WTC11 (cell line): ENCODE data around the gene RPEL1. TPM values are rescaled to one million over a fixed set of nuclear protein-coding genes. Genes with fewer than 3 reads are reported as not detected.

Source experiments
- ATAC-seq: fragments of 200-7000 bp; cut with Tn5 transposase; 2 replicates; pipeline ENCODE4 v1.10.0; 2021; ENCODE audit warnings: mild to moderate bottlenecking, moderate library complexity
- CTCF ChIA-PET: fragments of 300-600 bp; sonication (Branson Sonifier 250); formaldehyde crosslinking; loops from one replicate; lab custom pipeline; 2021; ENCODE audit warnings: antibody characterized with exemption; lab: Charles Lee
- POLR2A ChIA-PET: fragments of 350-600 bp; sonication (Branson Sonifier 250); formaldehyde crosslinking; loops from one replicate; lab custom pipeline; 2021; ENCODE audit warnings: antibody characterized with exemption; lab: Charles Lee
- DNase-seq: peaks from one replicate; pipeline ENCODE4 v3.0.0; 2021; ENCODE audit warnings: low spot score
- H3K27ac Mint-ChIP-seq: 2 replicates; pipeline ENCODE4 v1.8.0; 2021; ENCODE audit warnings: mixed read lengths
- H3K27me3 Mint-ChIP-seq: 2 replicates; pipeline ENCODE4 v1.8.0; 2021; ENCODE audit warnings: low read depth, mild to moderate bottlenecking, moderate library complexity, mixed read lengths
- H3K36me3 Mint-ChIP-seq: 2 replicates; pipeline ENCODE4 v1.8.0; 2021; ENCODE audit warnings: mixed read lengths
- H3K4me1 Mint-ChIP-seq: 2 replicates; pipeline ENCODE4 v1.8.0; 2022; ENCODE audit warnings: mixed read lengths
- H3K4me3 Mint-ChIP-seq: 2 replicates; pipeline ENCODE4 v1.8.0; 2021; ENCODE audit warnings: mild to moderate bottlenecking, moderate library complexity, mixed read lengths
- H3K9me3 Mint-ChIP-seq: 2 replicates; pipeline ENCODE4 v1.8.0; 2021; ENCODE audit warnings: mixed read lengths
- ATF3 ChIP-seq: sonication (generic); formaldehyde crosslinking; conservative IDR thresholded peaks from 2 replicates; pipeline ENCODE4 v1.8.1; 2022; ENCODE audit warnings: mild to moderate bottlenecking, missing genetic modification reagents
- ATF6 ChIP-seq: sonication (generic); formaldehyde crosslinking; IDR thresholded peaks from 2 replicates; pipeline ENCODE4 v1.8.1; 2023; ENCODE audit warnings: mild to moderate bottlenecking, missing genetic modification reagents
- CBFB ChIP-seq: sonication (generic); formaldehyde crosslinking; IDR thresholded peaks from 2 replicates; pipeline ENCODE4 v1.8.1; 2022; ENCODE audit warnings: mild to moderate bottlenecking, low read depth, missing genetic modification reagents
- CTCF ChIP-seq: fragments of 200-600 bp; IDR thresholded peaks from 2 replicates; pipeline ENCODE4 v1.8.0; 2022; ENCODE audit warnings: antibody characterized with exemption
- FOXP4 ChIP-seq: sonication (generic); formaldehyde crosslinking; IDR thresholded peaks from 2 replicates; pipeline ENCODE4 v1.8.0; 2022; ENCODE audit warnings: mild to moderate bottlenecking, missing genetic modification reagents
- GABPB1 ChIP-seq: sonication (generic); formaldehyde crosslinking; IDR thresholded peaks from 2 replicates; pipeline ENCODE4 v1.8.1; 2023; ENCODE audit warnings: mild to moderate bottlenecking, missing genetic modification reagents
- MAX ChIP-seq: sonication (generic); formaldehyde crosslinking; IDR thresholded peaks from 2 replicates; pipeline ENCODE4 v1.8.0; 2022; ENCODE audit warnings: mild to moderate bottlenecking, missing genetic modification reagents
- NFATC4 ChIP-seq: fragments of 250-450 bp; sonication (Bioruptor Pico); IDR thresholded peaks from 2 replicates; pipeline ENCODE4 v1.9.0; 2021; ENCODE audit warnings: mild to moderate bottlenecking
- NR3C1 ChIP-seq: sonication (generic); formaldehyde crosslinking; conservative IDR thresholded peaks from 2 replicates; pipeline ENCODE4 v1.8.1; 2023; ENCODE audit warnings: low read depth, mild to moderate bottlenecking, missing genetic modification reagents
- OVOL2 ChIP-seq: fragments of 250-450 bp; sonication (Bioruptor Pico); IDR thresholded peaks from 2 replicates; pipeline ENCODE4 v1.9.0; 2021; ENCODE audit warnings: mild to moderate bottlenecking, borderline replicate concordance
- SOX15 ChIP-seq: fragments of 250-450 bp; sonication (Bioruptor Pico); IDR thresholded peaks from 2 replicates; pipeline ENCODE4 v1.9.0; 2021; ENCODE audit warnings: mild to moderate bottlenecking
- SP1 ChIP-seq: sonication (generic); formaldehyde crosslinking; conservative IDR thresholded peaks from 2 replicates; pipeline ENCODE4 v1.8.1; 2022; ENCODE audit warnings: missing genetic modification reagents
- TP53 ChIP-seq: sonication (generic); formaldehyde crosslinking; IDR thresholded peaks from 2 replicates; pipeline ENCODE4 v1.8.1; 2023; ENCODE audit warnings: mild to moderate bottlenecking, missing genetic modification reagents
- USF2 ChIP-seq: sonication (generic); formaldehyde crosslinking; IDR thresholded peaks from 2 replicates; pipeline ENCODE4 v1.8.1; 2023; ENCODE audit warnings: mild to moderate bottlenecking, missing genetic modification reagents, moderate library complexity
- ZNF121 ChIP-seq: sonication (generic); formaldehyde crosslinking; IDR thresholded peaks from 2 replicates; pipeline ENCODE4 v1.8.0; 2023; ENCODE audit warnings: missing genetic modification reagents
- total RNA-seq: library from RNA; stranded (reverse); gene quantifications from 3 replicates; pipeline ENCODE4 v1.2.3, GENCODE V29; 2021

RPEL1 gene
- total RNA-seq, 1 experiment from 2014 or later, result 0.09 TPM

- peaks cover 33% of the 10 kb centered on the region for H3K4me1 Mint-ChIP-seq
- H3K4me3 Mint-ChIP-seq, result no peak overlapping the region
- no peaks in the 10 kb centered on the region for H3K27me3 Mint-ChIP-seq
- ATAC-seq (peak; percentile 95), DNase-seq (peak; percentile 52)
- peaks cover 4% of the 10 kb centered on the region for H3K9me3 Mint-ChIP-seq
- no peak for TF ChIP-seq OVOL2 (CRISPR knock-in tag)
- no peak for TF ChIP-seq TP53
- TF ChIP-seq ZNF121 (CRISPR knock-in tag), result no peak
- no peak for TF ChIP-seq CBFB (CRISPR knock-in tag)
- no peak for TF ChIP-seq ATF6
- no peak for TF ChIP-seq ATF3 (CRISPR knock-in tag)
- no peak for TF ChIP-seq SOX15
- TF ChIP-seq NR3C1, result no peak
- peak; percentile 19; the same call in 1 of the 2 replicates for TF ChIP-seq MAX (CRISPR knock-in tag)
- ChIA-PET POLR2A (interaction anchor here (0.9 kb wide), 1 partner anchor 46 kb away, joined by 11 read pairs; the partner anchor contains the start of gene NT5C2), CTCF (interaction anchor here (0.5 to 2.5 kb wide), 35 partner anchors 9 to 1994 kb away, joined by 3 to 21 read pairs (median 4); partner anchors contain the start of genes CNNM2, INA and NT5C2)
- no peaks in the 10 kb centered on the region for H3K36me3 Mint-ChIP-seq
- peak overlapping the region; percentile 87 for H3K27ac Mint-ChIP-seq
These were observed 7.0 kb upstream of the RPEL1 start for GRCh38 chr10:103238506-103239252.

- DNase-seq (no peak), ATAC-seq (peak; percentile 26)
- Mint-ChIP-seq H3K4me1 (peaks cover 28% of the 10 kb centered on the region), H3K9me3 (no peaks in the 10 kb centered on the region), H3K27me3 (no peaks in the 10 kb centered on the region), H3K36me3 (no peaks in the 10 kb centered on the region), H3K27ac (peak overlapping the region; percentile 38), H3K4me3 (no peak overlapping the region)
- CTCF ChIA-PET, result interaction anchor here (0.6 to 1.8 kb wide), 5 partner anchors 45 to 324 kb away, joined by 3 to 6 read pairs (median 3); partner anchors contain the start of genes CNNM2 and NT5C2
- no peak for TF ChIP-seq NFATC4 (CRISPR knock-in tag)
- TF ChIP-seq USF2 (CRISPR knock-in tag), result 0 out of 2 replicates have a peak, but pooled peaks have one; percentile 20
- POLR2A ChIA-PET, result interaction anchor here (1.2 kb wide), 1 partner anchor 49 kb away, joined by 3 read pairs; the partner anchor contains the start of gene NT5C2
These were observed 4.2 kb upstream of the RPEL1 start for GRCh38 chr10:103241262-103242011.

GRCh38 chr10:103244666-103245271 lies 918 bp upstream of the RPEL1 start:
- no peaks in the 10 kb centered on the region for H3K9me3 Mint-ChIP-seq

More at GRCh38 chr10:103244666-103245271, 918 bp upstream of the RPEL1 start:
- peak; percentile 82 for DNase-seq
- Mint-ChIP-seq H3K4me1 (peaks cover 19% of the 10 kb centered on the region), H3K27ac (no peak overlapping the region), H3K36me3 (no peaks in the 10 kb centered on the region), H3K4me3 (no peak overlapping the region), H3K27me3 (no peaks in the 10 kb centered on the region; the same call in 1 of the 2 replicates)
- POLR2A ChIA-PET, result interaction anchor here (1.1 kb wide), 2 partner anchors 90 to 327 kb away, joined by 4 read pairs; no protein-coding TSS in a partner anchor
- ATAC-seq, result peak; percentile 88
- no peak for TF ChIP-seq FOXP4
- TF ChIP-seq SP1 (CRISPR knock-in tag), result 0 out of 2 replicates have a peak, but pooled peaks have one; percentile 25
- TF ChIP-seq GABPB1, result no peak
- peak; percentile 85 for TF ChIP-seq CTCF
- CTCF ChIA-PET, result interaction anchor here (0.5 to 2.3 kb wide), 74 partner anchors 10 to 531 kb away, joined by 3 to 50 read pairs (median 5); partner anchors contain the start of genes ARL3, AS3MT, BORCS7 and CNNM2
